ENCODE data around the gene WFDC9.
"Not testable (repeated sequence)": the region's sequence is repeated elsewhere in the genome, so short reads cannot be mapped to it uniquely, and the experiment has no call there.

Gene WFDC9

GRCh38 chr20:45592574-45593189 lies 38.4 kb downstream of the WFDC9 start:
- DNase-seq (ENCODE audit: low read depth in 2 of 2): no peak

GRCh38 chr20:45589725-45590124 lies 41.4 kb downstream of the WFDC9 start:
- DNase-seq (ENCODE audit: low read depth in 2 of 2): no peak

GRCh38 chr20:45588800-45589199 lies 42.3 kb downstream of the WFDC9 start:
- DNase-seq (ENCODE audit: low read depth in 2 of 2): no peak

GRCh38 chr20:45585986-45586385 lies 45.1 kb downstream of the WFDC9 start:
- DNase-seq (ENCODE audit: low read depth in 2 of 2): not testable (repeated sequence)

- DNase-seq (ENCODE audit: low read depth in 2 of 2): not testable (repeated sequence)
These were observed 46.8 kb downstream of the WFDC9 start for GRCh38 chr20:45584294-45584693.

GRCh38 chr20:45583502-45583901 lies 47.6 kb downstream of the WFDC9 start:
- DNase-seq (ENCODE audit: low read depth in 2 of 2): no peak

- DNase-seq (ENCODE audit: low read depth in 2 of 2): no peak
These were observed 49.4 kb downstream of the WFDC9 start for GRCh38 chr20:45581702-45582101.

- no peak for DNase-seq (ENCODE audit: low read depth in 2 of 2)
These were observed 51.9 kb downstream of the WFDC9 start, which contains the start of gene WFDC8 for GRCh38 chr20:45579184-45579583. WFDC8 (minus strand) TSS chr20:45579284; CDS start chr20:45579247, 37 bp downstream.

GRCh38 chr20:45578231-45578630 lies 52.9 kb downstream of the WFDC9 start:
- DNase-seq (ENCODE audit: low read depth in 2 of 2): no peak

GRCh38 chr20:45576995-45577394 lies 54.1 kb downstream of the WFDC9 start:
- no peak for DNase-seq (ENCODE audit: low read depth in 2 of 2)

- no peak for DNase-seq (ENCODE audit: low read depth in 2 of 2)
These were observed 55.2 kb downstream of the WFDC9 start for GRCh38 chr20:45575931-45576330.

GRCh38 chr20:45569650-45570049 lies 61.4 kb downstream of the WFDC9 start:
- not testable (repeated sequence) for DNase-seq (ENCODE audit: low read depth in 2 of 2)

GRCh38 chr20:45564760-45565276 lies 66.3 kb downstream of the WFDC9 start:
- DNase-seq (ENCODE audit: low read depth in 2 of 2): no peak

All from stimulated activated CD8-positive, alpha-beta memory T cell treated with anti-CD3 and anti-CD28 coated beads, Interleukin-2, amount 100 ng/mL, for 48 hours (primary cell).